Stimulated activated CD8-positive, alpha-beta memory T cell treated with anti-CD3 and anti-CD28 coated beads, Interleukin-12 subunit alpha, Interleukin-12 subunit beta, amount 100 ng/mL, for 4 hours (primary cell): Measurements from ENCODE around the gene CD34.
"Not testable (repeated sequence)": the region's sequence is repeated elsewhere in the genome, so short reads cannot be mapped to it uniquely, and the experiment has no call there.

Experiments
- DNase-seq: peaks from one replicate; pipeline ENCODE4 v3.0.0-alpha.2; 2020; ENCODE audit warnings: low read depth

Gene CD34

DNA sequence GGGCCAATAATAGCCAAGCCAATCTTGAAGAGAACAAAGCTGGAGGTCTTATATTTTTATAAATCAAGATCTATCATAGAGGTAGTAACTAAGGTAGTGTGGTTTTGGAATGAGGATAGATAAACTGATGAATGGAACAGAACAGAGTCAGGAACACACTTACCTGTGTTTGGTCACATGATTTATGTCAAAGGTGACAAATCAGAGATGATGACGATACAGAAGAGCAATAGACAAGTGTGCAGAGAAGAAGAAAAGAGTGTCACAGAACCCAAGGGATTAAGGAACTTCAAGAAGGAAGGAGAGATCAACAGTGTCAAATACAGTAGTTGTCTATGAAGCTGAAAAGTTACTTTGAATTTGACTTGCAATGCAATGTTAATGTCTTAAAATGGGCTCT is 16.1 kb upstream of the CD34 start:
- no peak for DNase-seq

- DNase-seq, result not testable (repeated sequence)
These were observed 15.0 kb upstream of the CD34 start for GRCh38 chr1:207925969-207926368.

GRCh38 chr1:207925210-207925609 is 14.3 kb upstream of the CD34 start:
- no peak for DNase-seq

DNA sequence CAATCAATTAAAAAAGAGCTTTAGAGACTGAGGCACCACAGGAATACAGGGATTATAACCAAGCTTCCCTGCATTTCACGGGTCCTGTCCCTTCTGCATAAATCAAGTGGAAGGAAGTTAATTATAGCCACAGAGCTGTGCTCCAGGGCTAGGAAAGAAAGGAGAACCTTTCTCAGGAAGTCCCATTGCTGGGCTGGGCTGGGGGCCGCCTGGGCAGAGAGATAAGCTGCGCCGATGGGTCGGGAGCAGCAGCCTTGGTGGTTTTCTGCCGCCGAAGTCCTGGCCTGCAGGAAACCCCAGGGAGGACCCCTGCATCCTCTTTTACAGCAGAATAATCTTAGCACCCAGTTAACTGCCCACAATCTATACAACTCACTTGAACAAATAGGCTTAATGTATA is 12.6 kb upstream of the CD34 start:
- DNase-seq, result no peak

GRCh38 chr1:207923121-207923520 is 12.2 kb upstream of the CD34 start:
- no peak for DNase-seq

DNA sequence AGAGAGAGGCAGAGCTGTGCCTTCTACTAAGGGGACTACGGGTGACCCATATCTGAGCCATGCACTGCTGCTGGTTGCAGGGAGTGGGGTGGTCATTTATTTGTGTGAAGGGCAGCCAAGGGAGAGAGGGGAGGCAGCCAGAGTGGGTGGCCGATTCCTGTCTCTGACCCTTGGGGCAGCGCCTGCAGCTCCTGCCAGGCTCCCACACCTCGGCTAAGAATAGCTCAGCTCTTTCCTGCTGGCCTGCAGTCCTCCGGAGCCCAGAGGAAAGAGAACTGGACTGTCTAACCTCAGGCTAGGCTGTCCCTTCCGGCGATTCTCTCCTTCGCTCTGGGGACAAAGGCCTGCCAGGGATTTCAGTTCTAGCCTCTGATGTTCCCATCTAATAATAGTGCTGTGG is 11.6 kb upstream of the CD34 start:
- no peak for DNase-seq

GRCh38 chr1:207921321-207921720 is 10.4 kb upstream of the CD34 start:
- no peak for DNase-seq

DNA sequence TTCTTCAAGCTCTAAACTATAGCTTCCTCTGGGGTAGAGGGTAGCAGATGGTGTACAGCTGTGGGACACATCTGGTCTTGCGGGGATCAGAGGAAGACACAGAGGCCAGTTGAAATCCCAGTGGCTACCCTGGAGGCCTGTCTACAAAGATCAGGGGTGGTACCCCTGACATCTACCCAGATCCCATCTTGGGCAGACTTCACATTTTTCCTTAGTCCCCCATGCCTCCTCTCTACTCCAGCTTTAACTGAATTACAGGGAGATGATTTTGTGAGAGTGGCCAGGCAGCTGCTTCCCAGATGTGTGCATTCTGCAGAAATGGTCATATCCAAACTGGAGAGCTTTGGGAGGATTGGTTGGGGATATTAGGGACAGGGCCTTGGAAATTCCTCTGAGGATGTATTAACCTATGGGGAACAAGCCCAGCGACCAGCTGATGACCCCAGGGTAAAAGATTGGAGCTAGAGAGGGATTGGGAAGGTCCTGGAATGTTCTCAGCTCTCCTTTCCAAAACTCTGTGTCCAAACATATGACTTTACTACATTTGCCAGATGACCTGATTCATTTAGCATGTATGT is 9.6 kb upstream of the CD34 start:
- no peak for DNase-seq

DNA sequence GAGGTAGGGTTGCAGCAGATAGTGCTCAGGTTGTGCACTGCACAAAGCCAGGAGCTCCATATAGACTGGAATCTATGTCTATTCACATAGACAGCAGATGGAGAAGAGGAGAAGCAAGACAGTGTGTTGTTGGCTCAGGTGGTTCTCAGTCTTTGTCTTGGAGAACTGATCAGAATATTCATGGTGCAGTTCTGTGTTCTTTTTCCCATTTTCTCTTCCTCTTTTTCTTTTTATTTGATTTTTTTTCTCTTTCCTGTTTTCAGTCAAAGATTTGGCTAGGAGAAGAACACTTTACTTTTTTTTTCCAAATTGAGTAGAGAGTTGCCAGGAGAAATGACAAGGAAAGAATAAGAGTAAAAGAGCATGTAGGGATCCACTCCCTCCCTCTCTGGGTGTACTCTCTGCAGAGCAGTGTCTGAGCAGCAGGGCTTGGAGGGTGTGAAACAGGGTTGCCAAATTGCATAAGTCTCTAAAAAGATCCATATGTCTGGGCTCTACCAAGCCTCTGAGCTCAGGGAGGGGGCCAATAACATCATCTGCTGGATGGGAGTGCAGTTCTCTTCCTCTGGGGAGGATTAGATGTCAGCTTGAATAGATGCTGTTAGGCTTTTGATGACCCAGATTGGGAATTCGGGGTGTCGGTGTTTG is 8.7 kb upstream of the CD34 start:
- no peak for DNase-seq

DNA sequence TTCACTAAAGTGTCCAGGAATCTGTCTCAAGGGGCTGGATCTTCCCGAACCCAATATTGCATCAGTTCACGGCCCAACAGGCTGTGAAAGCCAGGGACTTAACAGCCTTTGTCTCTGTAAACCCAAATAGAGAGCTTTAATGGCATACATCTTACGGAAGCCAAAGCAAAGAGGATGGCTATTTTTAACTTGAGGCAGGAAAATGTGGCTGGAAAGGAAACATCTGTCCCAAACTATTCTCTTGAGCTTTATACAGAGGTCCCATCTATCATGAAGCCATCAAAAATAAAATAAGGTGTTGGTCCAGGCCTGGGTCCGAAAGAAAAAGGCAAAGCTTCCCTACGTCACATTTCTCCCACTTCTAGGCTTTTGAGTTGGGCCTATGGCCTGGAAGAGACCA is 7.7 kb upstream of the CD34 start:
- no peak for DNase-seq

DNA sequence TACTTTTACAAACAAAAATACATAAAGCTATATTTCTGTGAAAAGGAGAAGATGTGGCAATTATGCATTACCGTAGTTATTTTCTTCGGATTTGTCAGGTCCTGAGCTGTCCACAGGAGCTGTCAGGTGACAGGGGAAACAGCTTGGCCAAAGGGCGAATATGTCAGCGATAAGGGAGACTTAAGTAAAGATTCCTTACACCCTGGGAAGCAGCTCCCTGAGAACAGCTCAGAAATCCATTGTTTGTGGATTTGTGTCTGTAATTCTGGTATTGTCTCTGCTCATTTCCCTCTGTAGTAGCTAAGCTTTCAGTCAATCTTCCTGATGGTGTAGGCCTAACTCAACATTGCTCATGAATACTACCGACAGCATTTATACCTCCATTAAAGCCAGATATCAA is 7.1 kb upstream of the CD34 start:
- DNase-seq, result no peak

DNA sequence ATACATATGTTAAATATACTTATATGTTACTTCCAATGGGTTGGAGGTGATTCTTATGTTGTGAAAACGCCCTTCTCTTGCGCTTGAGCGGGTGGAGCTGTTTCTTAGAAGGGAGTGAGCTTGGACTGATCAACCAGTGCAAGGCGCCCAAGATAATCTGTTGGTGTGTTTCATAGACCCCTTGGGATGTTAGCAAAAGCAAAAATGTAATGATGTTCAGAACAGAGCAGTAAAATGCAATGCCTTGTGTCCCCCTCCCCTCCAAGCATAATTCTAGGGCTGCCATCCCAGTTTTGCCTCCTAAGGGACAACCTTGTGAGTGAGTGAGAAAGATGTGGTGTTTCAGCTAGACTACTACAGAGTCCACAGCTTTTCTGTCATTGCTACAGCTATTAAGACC is 6.2 kb upstream of the CD34 start:
- no peak for DNase-seq

- DNase-seq, result no peak
These were observed 3.0 kb upstream of the CD34 start for GRCh38 chr1:207913951-207914350.

DNA sequence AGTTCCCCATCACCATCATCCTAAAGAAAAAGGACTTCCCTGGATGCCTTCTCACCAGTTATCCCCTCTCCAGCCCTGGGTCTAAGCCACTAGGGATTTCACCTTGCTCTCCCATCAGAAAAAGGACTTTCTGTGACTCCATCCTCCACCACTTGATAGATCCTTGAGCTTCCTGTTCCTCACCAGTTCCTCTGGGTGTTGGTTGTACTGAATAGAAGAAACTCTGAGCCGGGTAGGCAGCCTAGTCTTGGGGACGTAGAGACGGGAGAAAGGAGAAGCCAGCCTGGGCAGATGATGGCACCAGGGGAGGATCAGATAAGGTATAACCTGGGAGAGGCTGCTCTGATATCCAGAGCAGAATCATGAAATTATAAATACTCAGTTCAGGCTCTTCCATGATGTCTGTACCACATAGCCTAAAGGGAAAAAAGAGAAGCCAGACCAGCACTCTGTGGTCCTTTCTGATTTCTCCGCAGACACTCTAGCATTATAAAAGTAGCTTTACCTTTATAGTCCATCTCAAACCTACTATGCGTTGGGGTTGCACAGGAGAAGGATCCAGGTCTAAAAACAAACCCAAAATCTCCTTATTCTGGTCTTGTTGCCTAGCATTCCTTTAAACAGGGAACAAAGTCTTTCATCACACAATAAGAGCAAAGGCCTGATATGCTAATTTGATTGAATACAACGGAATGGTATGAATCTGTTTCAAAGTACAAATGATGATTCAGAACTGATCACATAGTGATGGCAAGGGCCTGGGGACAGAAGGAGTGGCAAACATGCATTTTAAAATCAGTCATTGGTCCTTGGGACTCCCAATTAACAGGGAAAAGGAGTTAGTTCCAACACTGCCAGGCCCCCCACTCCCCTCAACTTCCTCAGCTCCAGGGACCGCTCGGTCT is 1.2 kb upstream of the CD34 start:
- DNase-seq, result no peak

DNA sequence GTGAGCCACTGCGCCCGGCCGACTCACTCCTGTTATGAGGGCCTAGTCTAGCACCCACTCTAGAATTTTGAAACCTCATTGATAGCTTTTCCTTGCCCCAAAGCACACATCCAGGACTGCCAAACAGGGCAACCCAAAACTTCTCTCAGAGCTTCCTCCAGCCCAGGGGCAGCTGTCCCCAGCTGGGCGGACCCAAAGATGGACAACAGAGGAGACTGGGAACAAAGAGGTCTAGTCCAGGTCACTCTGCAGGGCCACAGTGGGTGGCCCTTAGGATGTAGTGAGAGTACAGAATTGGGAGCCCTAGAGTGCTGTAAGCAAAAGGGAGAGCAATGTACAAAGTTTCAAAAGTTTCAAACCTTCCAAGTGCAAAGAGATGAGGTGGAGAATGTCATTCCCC is 1.2 kb downstream of the CD34 start:
- no peak for DNase-seq

DNA sequence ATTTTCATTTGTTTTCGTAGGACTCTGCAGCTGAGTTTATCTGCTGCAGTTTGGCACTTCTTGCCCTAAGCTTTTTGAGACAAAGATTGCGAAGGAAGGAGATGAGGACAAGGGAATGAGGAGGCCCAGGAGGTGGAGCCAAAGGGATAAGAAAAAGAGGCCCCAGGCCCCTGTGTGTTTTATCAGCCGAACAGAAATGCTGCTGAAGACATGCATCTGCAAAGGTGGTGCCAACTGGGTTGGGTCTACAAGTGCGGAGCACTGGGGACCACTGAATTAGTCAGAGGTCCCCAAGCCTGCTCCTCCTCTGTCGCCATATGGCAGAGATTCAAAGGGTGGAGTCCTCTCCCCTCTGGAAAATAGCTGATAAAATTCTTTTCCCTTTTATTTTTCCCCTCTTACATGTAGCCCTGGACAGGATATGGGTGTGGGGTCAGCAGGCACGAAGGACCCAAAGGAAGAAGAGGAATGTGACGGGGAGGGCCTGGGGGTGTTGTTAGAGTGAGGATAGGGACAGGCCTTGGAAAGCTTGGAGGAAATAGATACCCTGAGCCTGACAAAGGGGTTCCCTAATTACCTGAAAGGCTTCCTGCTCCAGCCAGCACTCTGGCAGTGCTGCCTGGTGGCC is 2.7 kb downstream of the CD34 start:
- no peak for DNase-seq

DNA sequence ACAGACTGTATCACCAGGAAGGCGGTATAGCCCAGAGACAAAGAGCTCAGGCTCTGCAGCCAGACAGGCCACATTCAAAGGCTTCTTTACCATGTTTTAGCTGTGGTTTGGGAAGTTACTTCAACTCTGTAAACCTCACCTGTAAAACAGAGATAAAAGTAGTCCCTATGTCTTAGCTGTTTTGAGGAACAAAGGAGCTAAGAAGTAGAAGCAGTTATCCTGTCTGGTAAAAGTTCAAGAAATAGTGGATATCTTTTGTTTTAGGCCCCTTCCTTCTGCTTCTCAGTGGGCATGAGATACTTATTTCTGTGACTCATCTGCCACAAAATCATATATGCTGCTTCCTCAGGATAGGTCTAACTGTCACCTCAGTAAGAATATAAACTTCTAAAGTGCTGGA is 6.5 kb downstream of the CD34 start:
- DNase-seq, result no peak

- no peak for DNase-seq
These were observed 7.2 kb downstream of the CD34 start for GRCh38 chr1:207903767-207904166.

GRCh38 chr1:207903053-207903452 is 7.9 kb downstream of the CD34 start:
- DNase-seq, result no peak

- DNase-seq, result no peak
These were observed 8.4 kb downstream of the CD34 start for GRCh38 chr1:207902566-207902965.

DNA sequence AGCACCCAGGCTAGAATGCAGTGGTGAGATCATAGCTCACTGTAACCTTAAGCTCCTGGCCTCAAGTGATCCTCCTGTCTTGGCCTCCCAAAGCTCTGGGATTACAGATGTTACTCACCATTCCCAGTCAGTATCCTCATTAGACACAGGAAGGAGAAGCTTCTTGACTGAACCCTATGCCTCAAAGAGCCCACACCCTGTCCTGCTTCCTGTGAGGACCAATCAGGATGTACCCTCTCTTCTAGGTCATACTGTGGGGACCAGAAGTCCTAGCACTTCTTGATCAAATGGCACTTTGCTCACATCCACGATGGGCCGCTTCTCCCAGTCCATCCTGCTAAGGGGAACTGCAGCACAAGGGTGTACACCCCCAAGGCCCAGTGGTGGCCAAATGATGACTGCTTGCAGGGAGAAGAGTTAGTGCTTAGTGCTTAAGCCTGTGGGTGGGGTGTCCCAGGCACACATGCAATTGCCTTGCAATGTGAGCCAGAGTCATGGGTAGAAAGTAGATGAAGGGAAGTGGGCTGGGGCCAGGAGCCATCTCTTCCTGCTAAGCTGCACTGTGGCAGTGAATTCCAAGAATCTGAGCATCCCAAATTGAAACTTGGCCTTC is 9.8 kb downstream of the CD34 start:
- DNase-seq, result no peak

DNA sequence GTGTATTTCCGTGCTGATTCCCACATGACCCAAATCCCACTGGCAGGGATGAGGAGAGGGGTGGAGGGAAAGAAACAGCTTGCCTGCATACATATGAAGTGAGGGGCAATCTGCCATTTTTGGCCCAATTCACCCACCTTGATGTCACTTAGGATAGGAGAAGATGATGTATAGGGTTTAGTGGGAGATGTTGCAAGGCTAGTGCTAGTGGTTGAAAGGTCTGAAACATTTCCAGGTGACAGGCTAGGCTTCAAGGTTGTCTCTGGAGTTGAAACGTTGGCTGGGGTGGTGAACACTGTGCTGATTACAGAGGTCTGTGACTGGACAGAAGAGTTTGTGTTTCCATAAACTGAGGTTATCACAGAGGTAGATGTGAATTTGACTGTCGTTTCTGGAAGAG is 12.1 kb downstream of the CD34 start:
- DNase-seq, result no peak
